Stimulated activated CD8-positive, alpha-beta memory T cell treated with anti-CD3 and anti-CD28 coated beads, Interleukin-7, amount 100 ng/mL, for 48 hours (primary cell): ENCODE results near the gene HTRA2.

Experiments used
- DNase-seq, 2 donors: peaks; one replicate each; pipeline ENCODE4 v3.0.0-alpha.2; 2020; ENCODE audit warnings: low read depth in 1 of 2; ENCODE audit errors: extremely low read depth in 1 of 2

The HTRA2 gene

DNA sequence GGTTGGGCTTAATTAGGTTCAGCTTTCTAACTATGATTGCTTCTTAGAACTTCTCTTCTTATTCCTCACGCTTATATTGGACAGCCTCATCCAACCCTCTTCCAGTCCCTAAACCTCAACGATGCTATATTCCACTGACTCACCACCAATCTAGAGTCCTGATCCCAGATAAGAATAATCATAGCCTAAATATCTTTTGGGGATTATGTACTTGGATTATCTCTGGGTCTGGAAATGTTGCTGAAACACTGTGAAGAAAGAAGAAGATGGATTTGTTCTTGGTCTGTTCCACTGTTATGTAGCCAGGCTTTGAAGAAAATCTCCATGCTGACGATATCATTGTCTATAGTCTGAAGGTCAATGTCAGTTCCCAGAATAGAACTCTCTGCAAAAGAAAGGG, 51.7 kb downstream of the HTRA2 start:
- DNase-seq: no peak

DNA sequence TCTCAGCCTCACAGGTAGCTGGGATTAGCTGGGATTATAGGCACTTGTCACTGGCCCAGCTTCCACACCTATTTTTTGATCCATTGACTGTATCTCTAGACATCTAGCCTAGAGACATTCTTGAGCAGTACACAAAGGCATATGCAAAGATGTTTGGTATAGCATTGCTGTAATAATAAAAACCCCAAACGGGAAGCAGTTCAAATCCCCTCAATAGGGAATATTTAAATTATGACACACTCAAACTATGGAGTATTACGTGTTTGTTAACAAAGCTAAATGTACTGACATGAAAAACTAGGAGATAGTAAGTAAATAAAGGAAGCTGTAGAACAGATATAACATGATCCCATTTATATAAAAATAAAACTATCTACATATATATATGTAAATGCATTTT, 52.5 kb downstream of the HTRA2 start:
- no peak for DNase-seq
